CD4-positive, alpha-beta T cell treated with Interleukin-6 for 4 hours (primary cell): ENCODE data around the gene EFCAB8.
"Not testable (repeated sequence)": the region's sequence is repeated elsewhere in the genome, so short reads cannot be mapped to it uniquely, and the experiment has no call there.

Experiments
- DNase-seq: peaks from one replicate; pipeline ENCODE4 v3.0.0-alpha.2; 2020; ENCODE audit warnings: mixed read lengths

The EFCAB8 gene

DNA sequence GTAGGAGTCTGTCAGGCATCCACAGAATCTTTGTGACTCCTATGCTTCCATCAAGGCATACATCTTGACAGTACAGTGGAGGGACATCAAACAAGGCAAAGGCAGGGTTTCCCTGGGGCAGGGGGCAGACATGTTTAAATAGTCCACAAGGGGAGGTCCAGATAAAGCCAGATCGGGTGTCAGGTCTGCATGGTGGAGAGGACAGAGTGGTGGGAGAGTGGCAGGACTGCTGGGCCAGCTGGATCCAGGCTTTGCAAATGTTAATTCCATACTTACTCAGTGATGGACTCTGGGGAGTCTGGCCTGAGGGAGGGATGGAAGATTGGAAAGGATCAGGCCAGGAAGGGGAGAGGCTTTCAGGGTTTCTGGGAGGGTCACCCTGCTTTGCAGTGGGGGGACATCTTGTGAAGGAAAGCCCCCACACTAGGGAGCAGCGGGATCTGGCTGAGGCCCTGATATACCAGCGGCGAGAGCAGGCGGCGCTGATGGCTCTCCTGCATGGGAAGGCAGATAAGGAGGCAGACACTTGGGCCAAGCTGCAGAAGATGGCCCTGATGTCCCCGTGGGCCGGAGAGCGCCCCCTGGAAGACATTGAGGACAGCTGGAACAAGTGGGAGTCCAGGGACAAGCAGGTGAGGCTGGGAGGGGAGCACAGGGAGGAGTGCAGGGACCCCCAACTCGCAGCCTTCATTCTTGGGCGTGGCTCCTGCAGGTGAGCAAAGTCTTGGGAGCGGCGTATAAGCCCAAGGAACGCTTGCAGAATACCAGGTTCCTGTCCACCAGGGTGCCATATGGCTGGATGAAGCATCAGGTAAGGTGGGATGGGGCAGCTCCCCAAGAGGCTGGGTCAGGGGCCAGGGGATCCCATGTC, 100.9 kb downstream of the EFCAB8 start:
- no peak for DNase-seq

DNA sequence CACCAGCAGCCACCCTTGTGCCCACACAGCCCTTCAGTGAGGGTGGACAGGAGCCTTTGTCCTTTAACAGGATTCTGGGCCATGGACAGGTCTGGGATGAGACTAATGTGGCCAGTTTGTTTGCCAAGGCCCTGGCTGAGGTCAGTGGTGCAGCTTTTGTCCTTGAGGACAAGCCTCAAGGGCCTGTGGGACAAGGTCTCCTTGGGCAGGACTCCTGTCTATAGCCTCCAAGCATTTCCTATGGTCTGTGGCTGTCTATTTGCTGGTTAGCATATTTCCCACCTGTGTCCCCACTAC, 101.4 kb downstream of the EFCAB8 start:
- no peak for DNase-seq

DNA sequence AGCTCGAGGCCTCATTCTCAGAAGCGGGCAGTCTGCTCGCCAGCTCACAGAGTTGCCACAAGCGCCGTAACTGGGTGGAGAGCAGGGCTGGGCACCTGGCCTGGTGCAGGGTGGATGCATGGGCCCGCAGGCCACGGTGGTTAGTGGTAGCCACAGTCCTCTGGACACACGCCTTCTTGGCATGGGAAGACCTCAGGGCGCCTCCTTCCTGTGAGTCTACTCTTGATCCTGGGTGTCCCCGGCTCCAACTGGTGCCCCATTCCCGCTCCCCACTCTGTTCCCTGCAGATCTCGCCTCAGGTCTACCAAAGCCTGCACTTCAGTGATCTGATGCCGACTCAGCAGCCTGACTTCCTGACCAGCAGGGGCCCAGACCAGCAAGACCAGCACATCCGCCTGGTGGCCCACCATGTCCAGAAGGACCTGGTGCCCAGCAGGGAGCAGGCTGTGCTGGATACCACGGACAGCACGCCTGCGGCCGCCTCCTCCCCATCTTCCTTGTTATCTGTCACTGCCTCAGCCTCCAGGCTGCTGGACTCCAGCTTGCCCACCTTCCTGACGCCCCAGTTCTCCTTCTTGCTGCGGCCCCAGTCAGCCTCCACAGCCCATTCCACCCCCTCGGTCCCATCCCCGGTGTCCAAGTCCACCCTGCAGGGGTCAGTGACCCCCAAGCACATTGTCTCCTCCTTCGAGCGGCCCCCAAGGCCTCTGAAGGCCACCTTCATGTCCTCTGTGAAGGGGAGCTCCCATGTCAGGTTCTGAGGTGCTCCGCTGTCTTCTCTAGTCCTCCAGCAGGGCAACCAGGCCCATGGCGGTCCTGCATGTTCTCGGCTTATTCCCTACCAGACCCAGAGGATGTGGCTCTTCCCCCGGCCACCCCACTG, 102.4 kb downstream of the EFCAB8 start:
- DNase-seq = no peak

DNA sequence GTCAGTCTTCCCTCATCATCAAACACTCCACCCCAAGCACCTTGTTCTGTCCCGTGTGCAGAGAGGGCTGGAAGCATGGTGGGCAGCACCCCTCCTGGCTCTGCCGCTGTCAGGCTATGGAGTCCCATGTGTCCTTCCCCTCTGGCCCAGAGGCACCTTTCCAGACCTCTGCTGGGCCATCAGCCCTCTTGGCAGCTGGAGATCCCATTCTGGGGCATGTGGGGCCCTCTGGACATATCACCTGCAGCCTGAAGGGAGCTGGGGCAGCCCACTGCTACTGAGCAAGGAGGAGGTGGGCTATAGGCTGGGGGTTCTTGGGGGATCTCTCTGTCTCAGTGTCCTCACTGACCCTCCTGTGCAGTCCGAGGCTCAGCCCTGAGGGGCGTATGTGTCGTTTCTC, 103.3 kb downstream of the EFCAB8 start:
- DNase-seq = no peak

DNA sequence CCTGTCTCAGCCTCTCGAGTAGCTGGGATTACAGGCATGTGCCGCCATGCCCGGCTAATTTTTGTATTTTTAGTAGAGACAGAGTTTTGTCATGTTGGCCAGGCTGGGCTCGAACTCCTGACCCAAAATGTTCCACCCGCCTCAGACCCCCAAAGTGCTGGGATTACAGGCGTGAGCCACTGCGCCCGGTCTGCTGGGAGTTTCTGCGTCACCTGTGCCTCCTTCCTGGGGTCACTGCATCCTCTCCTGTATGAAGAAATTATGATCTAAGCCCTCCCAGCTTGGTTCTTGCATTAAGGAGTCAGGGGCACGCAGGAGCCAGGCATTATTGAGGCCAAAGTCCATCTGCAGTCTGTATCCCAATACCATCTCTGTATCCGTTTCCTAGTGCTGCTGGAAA, 103.9 kb downstream of the EFCAB8 start:
- not testable (repeated sequence) for DNase-seq

DNA sequence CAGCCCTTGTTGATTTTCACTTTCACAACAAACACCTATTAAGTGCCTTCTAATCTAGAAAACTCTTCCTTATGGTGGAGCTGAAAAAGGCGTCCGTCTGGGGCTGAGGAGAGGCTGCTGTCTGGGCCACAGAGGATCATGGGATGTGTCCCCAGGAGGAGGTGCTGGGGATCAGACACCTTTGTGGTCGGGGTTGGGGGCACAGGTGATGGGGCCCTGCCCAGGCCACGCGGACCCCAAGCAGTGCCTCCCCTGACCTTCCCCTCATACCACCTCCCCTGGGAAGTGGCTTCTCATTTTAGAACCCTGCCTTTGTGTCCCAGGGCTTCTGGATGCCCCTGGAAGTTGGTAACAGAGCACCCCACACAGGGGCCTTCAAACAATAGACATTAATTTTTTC, 104.5 kb downstream of the EFCAB8 start:
- no peak for DNase-seq

DNA sequence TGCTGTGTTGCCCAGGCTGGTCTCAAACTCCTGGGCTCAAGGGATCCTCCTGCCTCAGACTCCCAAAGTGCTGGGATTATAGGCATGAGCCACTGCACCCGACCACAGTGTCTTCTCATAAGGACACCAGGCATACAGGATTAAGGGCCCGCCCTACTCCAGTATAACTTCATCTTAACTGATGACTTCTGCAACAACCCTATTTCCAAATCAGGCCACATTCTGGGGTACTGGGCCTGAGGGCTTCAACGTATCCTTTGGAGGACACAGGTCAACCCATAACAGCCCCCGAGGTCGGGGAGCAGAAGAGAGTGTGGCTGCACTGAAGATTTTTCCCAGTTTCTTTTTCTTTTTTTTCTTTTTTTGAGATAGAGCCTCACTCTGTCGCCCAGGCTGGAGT, 105.9 kb downstream of the EFCAB8 start:
- DNase-seq = no peak

DNA sequence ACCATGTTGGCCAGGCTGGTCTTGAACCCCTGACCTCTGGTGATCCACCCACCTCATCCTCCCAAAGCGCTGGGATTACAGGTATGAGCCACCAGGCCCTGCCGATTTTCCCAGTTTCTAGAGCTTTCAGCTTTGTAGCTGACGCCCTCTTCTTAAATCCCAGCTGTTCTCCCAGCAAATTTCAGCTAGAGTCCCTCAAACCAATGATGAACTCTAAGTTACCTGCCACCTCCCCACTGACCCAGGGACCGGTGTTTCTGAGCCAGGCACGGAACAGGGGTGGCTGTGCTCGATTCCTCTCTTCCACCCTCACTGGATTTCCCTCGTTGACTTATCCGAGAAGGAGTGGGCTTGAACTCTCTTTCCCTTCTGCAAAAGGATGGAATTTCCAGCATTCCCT, 106.4 kb downstream of the EFCAB8 start:
- no peak for DNase-seq

DNA sequence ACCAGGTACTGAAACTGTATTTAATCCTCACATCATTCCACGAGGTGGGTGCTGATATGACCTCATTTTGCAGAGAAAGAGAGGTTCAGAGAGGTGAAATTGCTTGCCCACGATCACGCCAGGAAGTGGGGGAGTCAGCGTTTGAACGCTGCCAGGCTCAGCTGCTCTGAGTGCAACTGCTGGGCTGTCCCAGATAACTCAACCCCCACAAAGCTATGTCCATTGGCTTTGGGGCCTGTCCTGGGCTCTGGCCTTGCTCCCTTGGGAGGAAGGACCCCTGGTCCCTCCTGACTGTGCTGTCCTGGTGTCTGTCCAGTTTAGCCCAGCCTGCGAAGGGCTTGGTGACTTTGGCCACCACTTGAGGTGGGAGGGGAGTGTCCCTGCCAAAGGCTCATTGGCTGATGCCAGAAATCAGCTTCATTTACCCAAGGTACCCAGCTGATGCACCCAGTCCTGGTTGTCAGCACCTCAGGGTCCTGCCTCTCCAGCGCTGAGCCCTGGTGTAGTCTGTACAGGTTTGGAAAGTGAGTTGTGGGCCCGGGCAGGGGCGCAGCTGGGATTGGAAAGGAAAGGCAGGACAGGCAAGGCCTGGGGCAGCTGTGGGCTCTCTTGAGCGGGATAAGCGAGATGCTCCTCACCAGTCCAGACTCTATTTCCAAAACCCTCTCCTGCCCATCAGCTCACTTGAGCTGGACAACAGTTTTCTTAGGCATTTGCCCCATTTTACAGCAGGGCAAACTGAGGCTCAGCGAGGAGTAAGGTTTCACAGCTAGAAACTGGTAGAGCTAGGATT, 107.1 kb downstream of the EFCAB8 start:
- peak; percentile 78 for DNase-seq

DNA sequence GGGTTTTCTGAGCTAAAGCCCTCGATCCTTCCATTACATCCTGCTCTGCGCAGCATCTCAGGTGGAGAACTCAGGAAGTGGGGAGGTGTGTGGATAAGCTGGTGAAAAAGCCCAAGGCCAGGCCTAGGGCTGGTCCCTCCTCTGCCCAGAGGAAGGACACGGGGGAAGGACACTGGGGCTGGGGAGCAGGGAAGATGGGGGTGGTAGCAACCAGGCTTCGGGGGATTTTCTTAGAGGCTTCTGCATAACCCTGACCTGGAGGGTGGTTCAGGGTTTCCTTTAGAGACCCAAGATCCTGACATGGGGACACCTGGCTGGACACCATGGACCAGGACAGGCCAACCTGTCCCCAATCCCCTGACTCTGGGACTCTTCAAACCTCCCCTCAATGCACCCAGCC, 107.7 kb downstream of the EFCAB8 start:
- DNase-seq = no peak

DNA sequence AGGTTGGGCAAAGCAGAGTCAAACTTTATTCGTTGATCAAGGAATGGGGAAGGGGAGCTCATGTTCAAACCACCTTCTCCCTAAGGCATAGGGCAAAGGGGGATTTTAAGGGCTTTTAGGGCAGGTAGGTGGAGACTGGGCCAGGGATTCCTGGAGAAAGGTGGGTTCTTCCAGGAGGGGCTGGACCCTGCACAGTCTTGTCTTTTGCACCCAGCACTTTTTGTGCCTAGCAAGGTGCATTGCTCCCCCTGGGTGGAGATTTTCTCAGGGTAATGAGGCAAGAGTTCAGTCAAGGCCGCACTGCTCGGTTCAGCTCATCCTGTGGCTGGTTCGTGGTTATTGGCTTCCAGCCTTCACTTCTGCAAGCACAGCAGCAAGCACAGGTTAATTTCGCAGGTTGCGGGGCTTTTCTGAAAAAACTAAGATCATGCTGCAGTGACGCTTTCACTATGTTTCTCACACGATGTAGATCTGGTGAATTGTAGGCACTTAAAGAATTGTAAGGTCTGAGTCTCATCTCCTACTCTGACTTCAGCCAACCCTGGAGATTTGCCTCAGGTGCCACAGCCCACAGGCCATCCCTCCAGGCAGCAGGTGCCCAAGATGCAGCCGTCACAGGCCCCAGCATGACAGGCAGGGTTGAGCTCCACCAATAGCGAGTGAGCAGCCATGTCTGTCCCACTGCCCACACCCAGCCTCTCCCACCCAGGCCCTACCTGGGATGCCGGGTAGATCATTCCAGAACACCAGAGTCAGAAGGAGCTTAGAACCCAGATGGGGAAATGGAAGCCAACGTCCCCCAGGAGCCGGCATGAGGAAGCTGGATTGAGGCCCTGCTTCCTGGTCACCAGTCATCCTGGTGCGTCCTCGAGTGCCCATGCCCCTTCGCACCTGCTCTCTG, 108.4 kb downstream of the EFCAB8 start:
- peak; percentile 77 for DNase-seq

DNA sequence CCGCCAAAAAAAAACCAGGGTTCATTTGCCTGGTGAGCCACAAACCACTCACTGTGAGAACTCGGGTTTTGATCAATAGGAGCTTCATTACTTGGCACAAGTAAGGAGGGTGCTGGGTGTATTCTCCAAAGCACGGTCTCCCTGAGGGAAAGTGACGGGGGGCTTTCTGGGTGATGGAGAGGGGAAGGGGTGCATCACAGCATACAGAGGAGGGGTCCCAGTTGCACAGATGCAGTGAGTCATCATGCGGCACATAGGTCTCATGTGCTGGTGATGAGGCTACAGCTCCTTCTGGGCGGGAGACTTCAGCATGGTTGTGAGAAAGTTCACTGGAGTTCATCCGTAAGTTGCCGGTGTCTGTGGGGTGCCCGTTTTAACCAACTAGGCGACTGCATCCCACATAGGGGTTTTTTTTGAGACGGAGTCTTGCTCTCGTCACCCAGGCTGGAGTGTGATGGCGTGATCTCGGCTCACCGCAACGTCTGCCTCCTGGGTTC, 109.3 kb downstream of the EFCAB8 start:
- peak; percentile 70 for DNase-seq

DNA sequence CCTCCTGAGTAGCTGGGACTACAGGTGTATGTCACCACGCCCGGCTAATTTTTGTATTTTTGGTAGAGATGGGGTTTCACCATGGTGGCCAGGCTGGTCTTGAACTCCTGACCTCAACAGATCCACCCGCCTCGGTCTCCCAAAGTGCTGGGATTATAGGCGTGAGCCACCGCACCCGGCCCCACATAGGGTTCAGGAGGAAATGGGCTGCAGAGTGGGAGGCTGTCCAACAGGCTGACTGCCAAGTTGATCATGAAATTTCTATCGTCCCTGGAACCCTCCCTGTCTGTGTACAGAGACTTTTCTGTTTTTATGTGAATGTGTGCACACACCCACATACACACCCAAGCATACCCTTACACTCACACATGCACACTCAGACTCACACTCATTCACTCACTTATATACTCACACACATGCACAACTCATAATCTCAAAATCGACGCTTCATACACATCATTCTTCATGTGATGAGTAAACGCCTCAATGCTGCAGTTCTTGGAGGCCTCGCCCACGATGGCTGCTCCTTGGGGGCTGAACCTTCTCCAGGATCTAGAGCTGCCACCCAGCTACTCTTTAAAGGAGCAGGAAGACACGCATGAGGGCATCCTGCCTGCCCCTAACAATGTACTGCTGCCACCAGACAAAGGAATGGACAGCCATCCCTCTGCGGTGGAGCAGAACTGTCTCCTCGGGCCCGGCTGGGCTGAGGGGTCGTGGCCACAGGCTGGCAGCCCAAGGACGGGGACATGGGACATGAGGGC, 109.9 kb downstream of the EFCAB8 start:
- DNase-seq = peak; percentile 46

DNA sequence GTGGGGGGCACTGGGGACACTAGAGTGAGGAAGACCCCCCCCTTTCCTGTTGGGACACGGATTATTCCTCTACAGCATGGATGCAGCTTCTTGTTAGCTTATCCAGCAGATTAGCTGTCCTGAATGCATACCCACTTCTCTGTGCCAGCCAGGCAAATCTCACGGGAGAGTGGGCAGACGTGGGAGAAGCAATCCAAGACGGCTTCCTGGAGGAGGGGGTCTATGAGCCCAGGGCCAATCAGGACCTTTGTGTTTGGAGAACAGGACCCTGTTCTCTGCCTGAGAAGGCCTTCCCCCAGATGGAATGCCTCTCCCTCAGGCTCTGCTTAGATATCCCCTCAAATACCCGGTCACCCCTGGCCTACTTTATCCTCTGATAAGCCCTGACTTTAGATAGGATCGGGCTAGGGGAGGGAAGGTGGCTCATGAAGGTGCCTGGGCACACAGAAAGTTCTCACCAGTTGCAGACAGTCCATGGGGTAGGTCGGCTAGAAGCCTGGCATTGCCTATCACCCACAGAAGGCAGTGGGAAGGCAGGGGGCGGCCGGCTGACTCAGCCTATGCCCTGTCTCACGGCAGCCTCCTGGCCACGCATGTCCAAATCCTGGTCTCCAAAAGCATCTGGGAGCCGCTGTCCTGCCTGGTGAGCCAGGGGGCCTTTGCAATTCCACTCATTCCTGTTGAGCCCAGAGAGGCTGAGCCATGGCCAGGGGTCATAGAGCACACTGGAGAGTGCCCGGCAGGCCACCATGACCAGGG, 110.8 kb downstream of the EFCAB8 start:
- DNase-seq = no peak

DNA sequence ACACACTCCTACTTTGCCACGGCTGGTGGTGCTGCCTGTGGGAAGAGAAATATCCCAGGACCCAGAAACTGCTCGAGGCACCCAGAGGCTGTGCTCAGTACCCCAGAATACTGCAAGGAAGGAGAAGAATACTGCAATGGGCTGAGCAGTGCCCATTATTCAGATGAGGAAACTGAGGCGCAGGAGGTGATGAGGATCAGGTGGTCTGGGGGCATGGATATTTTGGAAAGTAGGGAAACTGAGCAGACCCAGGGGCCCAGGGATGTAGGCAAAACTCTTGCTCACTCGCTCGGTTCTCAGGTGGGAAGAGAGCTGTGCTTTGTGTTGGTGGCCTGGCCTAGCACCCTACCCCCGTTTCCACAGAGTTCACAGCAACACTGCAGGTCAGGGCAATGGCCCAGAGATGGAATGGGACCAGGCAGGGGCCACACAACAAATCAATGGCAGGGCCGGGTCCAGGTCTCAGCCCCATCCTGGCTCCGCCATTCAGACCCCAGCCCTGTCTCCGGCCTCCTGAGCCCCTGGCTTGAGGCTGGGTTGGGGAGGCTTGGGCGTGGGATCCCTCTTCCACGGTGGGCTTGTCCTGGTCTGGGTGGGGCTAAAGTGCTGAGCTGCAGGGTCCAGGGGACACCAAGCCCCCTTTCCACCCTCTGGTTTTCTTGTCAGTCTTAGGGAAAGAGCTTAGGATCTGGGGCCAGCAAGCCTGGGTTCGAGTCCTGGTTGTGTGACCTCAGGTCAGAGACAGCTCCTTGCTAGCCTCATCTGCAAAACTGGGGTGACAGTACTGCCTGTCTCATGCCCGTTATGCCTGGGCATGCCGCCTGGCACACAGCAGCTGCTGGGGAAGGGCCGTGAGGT, 111.6 kb downstream of the EFCAB8 start:
- DNase-seq = no peak

DNA sequence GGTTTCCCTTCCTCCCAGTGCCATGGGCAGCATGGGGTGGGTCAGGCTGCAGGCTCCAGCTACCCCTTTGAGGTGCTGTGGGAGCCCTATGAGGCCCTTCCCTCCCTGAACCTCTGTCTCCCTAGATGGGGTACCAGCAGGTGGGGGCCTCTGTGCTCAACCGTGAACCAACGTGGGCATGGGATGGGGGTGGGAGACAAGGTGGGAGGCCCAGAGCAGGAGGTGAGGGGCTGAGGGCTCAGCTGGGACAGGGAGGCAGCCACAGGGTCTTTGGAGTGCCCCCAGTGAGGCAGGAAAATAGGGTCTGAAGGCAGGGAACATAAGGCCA, 112.2 kb downstream of the EFCAB8 start:
- DNase-seq = no peak

DNA sequence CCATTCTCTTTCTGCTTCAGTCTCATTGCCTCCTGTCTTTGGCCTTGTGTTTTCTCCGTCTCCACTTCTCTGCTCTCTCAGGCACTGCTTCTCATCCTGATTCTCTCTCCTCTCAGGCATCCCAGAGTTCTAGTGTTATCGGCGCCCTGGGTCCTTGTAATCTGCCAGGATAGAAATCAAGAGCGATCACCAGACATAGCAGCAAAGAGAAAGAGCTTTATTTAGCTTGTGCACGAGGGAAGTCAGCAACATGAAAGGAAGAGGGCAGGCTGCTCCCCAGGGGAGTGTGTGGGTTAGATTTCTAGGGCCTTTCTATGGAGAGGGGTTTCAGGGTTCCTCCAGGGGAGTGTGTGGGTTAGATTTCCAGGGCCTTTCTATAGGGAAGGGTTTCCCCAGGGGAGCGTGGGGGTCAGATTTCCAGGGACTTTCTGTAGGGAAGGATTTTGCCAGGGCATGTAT, 113.0 kb downstream of the EFCAB8 start:
- peak; percentile 45 for DNase-seq

DNA sequence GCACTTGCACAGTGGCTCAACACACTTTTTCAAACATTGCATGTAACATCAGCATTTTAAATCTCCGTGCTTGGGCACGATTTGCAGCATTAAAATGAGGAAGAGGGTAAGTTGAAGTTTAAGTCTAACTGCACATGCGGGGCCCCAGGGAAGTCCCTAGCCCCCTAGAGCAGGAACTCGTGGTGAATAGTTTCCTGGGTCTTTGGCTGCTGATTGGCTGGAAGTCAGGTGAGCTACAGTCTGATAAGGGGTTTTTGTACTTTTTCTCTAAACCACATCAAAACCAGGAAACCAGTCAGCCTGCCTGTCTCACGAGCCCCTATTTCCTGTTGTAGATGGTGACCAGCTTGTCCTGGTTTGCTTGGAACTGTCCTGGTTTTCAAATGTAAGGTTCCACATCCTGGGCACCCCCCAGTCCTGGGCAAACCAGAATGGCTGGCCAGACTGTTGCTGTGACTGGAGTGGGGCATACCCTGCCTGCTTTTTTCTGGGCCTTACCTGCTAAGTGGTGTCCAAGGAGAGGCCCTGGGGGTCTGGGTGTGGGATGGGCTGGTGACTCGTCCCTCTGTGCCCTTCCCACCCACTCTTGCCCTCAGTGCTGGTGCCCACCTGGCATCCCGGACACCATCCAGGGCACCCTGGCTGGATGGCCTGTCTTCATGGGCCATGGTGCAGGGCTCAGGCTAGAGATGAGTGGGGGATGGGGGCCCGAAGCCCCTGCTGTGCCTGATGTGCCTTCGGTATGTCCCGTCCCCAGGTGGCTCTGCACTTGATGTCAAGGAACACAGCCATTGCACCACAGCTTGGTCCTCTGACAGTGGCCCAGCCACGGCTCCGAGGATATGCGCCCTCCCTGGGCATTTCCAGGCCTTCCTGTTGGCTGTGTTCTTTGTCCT, 113.7 kb downstream of the EFCAB8 start:
- DNase-seq = peak; percentile 86
